MM.1S (cell line): Measurements from ENCODE around the gene RASSF7.

ENCODE experiments used
- DNase-seq: peaks from one replicate; pipeline ENCODE4 v3.0.0-alpha.2; 2015
- H2AFZ ChIP-seq: fragments of 300-600 bp; sonication (generic); 2 replicates; pipeline ENCODE4 v1.6.0; 2016; ENCODE audit warnings: antibody characterized with exemption, low read length
- H3F3A ChIP-seq: fragments of 300-600 bp; sonication (generic); 2 replicates; pipeline ENCODE4 v1.6.1; 2016; ENCODE audit warnings: mild to moderate bottlenecking, antibody characterized with exemption, low read length, moderate library complexity, mixed read lengths; ENCODE audit not compliant: insufficient read depth
- H3K27ac ChIP-seq: fragments of 300-600 bp; sonication (generic); 2 replicates; pipeline ENCODE4 v1.5.1; 2016; ENCODE audit warnings: mild to moderate bottlenecking, low read length
- H3K27me3 ChIP-seq: fragments of 300-600 bp; sonication (generic); replicated peaks from 2 replicates; pipeline ENCODE4 v1.6.0; 2016; ENCODE audit warnings: low read length; ENCODE audit not compliant: insufficient read depth
- H3K36me3 ChIP-seq: fragments of 300-600 bp; sonication (generic); replicated peaks from 2 replicates; pipeline ENCODE4 v1.6.1; 2016; ENCODE audit warnings: mild to moderate bottlenecking, low read length, mixed read lengths; ENCODE audit not compliant: insufficient read depth
- H3K4me1 ChIP-seq: fragments of 300-600 bp; sonication (generic); 2 replicates; pipeline ENCODE4 v1.6.1; 2016; ENCODE audit warnings: low read length, mixed read lengths
- H3K4me2 ChIP-seq: fragments of 300-600 bp; sonication (generic); 2 replicates; pipeline ENCODE4 v1.6.0; 2016; ENCODE audit warnings: low read depth, low read length
- H3K4me3 ChIP-seq: fragments of 300-600 bp; sonication (generic); 2 replicates; pipeline ENCODE4 v1.5.1; 2016; ENCODE audit warnings: low read length, mixed read lengths
- H3K79me2 ChIP-seq: fragments of 300-600 bp; sonication (generic); 2 replicates; pipeline ENCODE4 v1.6.1; 2016; ENCODE audit warnings: mixed run types, low read length, mixed read lengths
- H3K9ac ChIP-seq: fragments of 300-600 bp; sonication (generic); 2 replicates; pipeline ENCODE4 v1.6.1; 2016; ENCODE audit warnings: low read length, mixed read lengths
- H3K9me2 ChIP-seq: fragments of 300-600 bp; sonication (generic); replicated peaks from 2 replicates; pipeline ENCODE4 v1.6.1; 2016; ENCODE audit warnings: mild to moderate bottlenecking, low read length, mixed read lengths; ENCODE audit not compliant: insufficient read depth
- H3K9me3 ChIP-seq: fragments of 300-600 bp; sonication (generic); replicated peaks from 2 replicates; pipeline ENCODE4 v1.6.1; 2016; ENCODE audit warnings: mild to moderate bottlenecking, low read length, mixed read lengths; ENCODE audit not compliant: insufficient read depth
- H4K20me1 ChIP-seq: fragments of 300-600 bp; sonication (generic); 2 replicates; pipeline ENCODE4 v1.6.1; 2016; ENCODE audit warnings: mild to moderate bottlenecking, low read length, moderate library complexity, mixed read lengths; ENCODE audit not compliant: insufficient read depth
- EZH2 ChIP-seq: fragments of 300-600 bp; sonication (generic); optimal IDR thresholded peaks from 2 replicates; pipeline ENCODE3; 2017; ENCODE audit warnings: low read depth, mild to moderate bottlenecking, antibody characterized with exemption, low read length, mixed read lengths
- EZH2phosphoT487 ChIP-seq: fragments of 300-600 bp; sonication (generic); IDR thresholded peaks from 2 replicates; pipeline ENCODE4 v1.6.1; 2018; ENCODE audit warnings: antibody characterized with exemption, low read length
- TF ChIP-seq, protein P1 (sequence below): fragments of 300-600 bp; sonication (generic); IDR thresholded peaks from 2 replicates; pipeline ENCODE4 v1.5.1; 2016; ENCODE audit warnings: antibody characterized with exemption, low read length, mixed read lengths

RASSF7 gene

DNA sequence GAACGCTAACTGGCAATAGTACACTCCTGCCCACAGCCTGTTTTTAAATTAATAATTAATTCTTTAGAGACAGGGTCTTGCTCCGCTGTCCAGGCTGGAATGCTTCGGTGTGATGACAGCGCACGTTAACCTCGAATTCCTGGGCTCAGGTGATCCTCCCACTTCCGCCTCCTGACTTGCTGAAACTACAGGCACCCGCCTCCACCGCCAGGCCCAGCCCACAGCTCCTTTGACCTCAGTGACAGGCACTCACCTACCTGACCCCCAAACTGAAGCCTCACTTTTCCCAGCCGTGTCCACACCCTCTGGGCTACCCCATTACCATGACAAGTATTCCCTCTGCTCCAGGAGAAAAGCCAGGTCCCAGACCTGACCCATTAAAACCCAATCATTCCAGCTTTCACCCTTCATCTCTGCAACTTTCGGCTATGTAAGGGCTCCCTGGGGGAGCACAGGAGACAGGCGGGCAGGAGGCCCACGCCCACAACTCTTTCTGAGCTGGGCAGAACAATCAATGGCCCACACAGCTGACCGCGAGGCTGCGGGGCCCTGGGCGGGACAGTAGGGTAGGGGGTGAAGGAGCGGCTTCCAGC is 962 bp upstream of the RASSF7 start:
- Histone ChIP-seq H3K4me1 (peaks cover 6% of the 10 kb centered on the region), H4K20me1 (no peaks in the 10 kb centered on the region), H3K27me3 (peaks cover 28% of the 10 kb centered on the region), H3K27ac (no peak overlapping the region), H3K9me3 (no peaks in the 10 kb centered on the region), H3K4me2 (peak overlapping the region; percentile 98), H3K36me3 (no peaks in the 10 kb centered on the region), H3K79me2 (peaks cover 15% of the 10 kb centered on the region), H3K4me3 (peak overlapping the region; percentile 84), H2AFZ (peak overlapping the region; percentile 71), H3K9me2 (no peaks in the 10 kb centered on the region), H3K9ac (peak overlapping the region; percentile 78; the same call in 1 of the 2 replicates), H3F3A (no peaks in the 10 kb centered on the region)
- TF ChIP-seq EZH2 (no peak), EZH2phosphoT487 (no peak)
- TF ChIP-seq, protein P1, sequence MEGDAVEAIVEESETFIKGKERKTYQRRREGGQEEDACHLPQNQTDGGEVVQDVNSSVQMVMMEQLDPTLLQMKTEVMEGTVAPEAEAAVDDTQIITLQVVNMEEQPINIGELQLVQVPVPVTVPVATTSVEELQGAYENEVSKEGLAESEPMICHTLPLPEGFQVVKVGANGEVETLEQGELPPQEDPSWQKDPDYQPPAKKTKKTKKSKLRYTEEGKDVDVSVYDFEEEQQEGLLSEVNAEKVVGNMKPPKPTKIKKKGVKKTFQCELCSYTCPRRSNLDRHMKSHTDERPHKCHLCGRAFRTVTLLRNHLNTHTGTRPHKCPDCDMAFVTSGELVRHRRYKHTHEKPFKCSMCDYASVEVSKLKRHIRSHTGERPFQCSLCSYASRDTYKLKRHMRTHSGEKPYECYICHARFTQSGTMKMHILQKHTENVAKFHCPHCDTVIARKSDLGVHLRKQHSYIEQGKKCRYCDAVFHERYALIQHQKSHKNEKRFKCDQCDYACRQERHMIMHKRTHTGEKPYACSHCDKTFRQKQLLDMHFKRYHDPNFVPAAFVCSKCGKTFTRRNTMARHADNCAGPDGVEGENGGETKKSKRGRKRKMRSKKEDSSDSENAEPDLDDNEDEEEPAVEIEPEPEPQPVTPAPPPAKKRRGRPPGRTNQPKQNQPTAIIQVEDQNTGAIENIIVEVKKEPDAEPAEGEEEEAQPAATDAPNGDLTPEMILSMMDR: no peak
- no peak for DNase-seq

DNA sequence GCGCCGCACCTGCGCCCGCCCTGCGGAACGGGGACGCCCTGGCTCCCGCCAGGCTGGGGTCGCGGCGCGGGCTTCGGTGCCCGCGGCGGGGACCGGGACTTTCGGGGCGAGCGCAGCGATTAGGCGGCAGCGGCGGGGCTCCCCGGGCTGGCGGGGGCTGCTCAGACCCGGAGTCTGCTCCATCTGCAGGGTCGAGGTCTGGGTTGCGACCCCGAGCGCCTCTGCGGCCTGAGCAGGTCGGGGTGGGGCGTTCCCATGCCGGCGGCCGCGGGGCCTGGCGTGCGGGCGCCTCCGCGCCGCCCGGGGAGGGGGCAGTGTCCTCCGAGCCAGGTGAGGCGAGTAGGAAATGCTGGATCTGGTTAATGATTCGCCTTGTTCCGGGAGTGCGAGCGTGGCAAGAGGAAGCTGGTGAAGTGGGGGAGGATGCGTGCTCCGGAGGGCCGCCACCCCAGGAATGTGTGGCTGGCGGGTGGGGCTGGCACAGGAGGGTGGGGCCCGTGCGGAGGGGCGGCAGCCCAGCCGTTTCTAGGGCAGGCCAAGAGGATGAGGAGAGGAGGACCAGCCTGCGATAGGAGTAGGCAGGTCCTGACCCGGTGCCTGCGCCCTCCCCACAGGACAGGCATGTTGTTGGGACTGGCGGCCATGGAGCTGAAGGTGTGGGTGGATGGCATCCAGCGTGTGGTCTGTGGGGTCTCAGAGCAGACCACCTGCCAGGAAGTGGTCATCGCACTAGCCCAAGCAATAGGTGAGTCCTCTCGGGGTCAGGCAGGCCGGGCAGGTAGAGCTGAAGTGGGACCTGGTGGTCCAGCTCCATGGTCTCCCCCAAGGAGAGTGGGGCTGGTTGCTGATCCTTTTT is 606 bp downstream of the RASSF7 start:
- Histone ChIP-seq H3K4me3 (peak overlapping the region; percentile 77), H3K9me3 (no peaks in the 10 kb centered on the region), H3K9me2 (no peaks in the 10 kb centered on the region), H3K79me2 (peaks cover 15% of the 10 kb centered on the region), H3K4me1 (peaks cover 6% of the 10 kb centered on the region), H3F3A (peaks cover 6% of the 10 kb centered on the region; the same call in 1 of the 2 replicates), H3K36me3 (no peaks in the 10 kb centered on the region), H3K9ac (peak overlapping the region; percentile 57; the same call in 1 of the 2 replicates), H3K27me3 (peaks cover 17% of the 10 kb centered on the region), H3K27ac (no peak overlapping the region), H3K4me2 (peak overlapping the region; percentile 77), H4K20me1 (no peaks in the 10 kb centered on the region), H2AFZ (peak overlapping the region; percentile 59; the same call in 1 of the 2 replicates)
- peak; percentile 17 for DNase-seq
- TF ChIP-seq, protein P1: no peak
- no peak for TF ChIP-seq EZH2phosphoT487
- no peak for TF ChIP-seq EZH2

DNA sequence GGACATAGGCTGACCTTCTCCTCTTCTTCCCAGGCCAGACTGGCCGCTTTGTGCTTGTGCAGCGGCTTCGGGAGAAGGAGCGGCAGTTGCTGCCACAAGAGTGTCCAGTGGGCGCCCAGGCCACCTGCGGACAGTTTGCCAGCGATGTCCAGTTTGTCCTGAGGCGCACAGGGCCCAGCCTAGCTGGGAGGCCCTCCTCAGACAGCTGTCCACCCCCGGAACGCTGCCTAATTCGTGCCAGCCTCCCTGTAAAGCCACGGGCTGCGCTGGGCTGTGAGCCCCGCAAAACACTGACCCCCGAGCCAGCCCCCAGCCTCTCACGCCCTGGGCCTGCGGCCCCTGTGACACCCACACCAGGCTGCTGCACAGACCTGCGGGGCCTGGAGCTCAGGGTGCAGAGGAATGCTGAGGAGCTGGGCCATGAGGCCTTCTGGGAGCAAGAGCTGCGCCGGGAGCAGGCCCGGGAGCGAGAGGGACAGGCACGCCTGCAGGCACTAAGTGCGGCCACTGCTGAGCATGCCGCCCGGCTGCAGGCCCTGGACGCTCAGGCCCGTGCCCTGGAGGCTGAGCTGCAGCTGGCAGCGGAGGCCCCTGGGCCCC is 1.4 kb downstream of the RASSF7 start:
- Histone ChIP-seq H3K4me1 (peaks cover 6% of the 10 kb centered on the region), H3K27me3 (peaks cover 9% of the 10 kb centered on the region; the same call in 1 of the 2 replicates), H3K9me2 (no peaks in the 10 kb centered on the region), H3K9ac (0 out of 2 replicates have a peak overlapping the region, but pooled peaks have one; percentile 57), H3K36me3 (no peaks in the 10 kb centered on the region), H3K79me2 (peaks cover 15% of the 10 kb centered on the region), H2AFZ (no peak overlapping the region), H3K9me3 (no peaks in the 10 kb centered on the region), H3K27ac (no peak overlapping the region), H3K4me2 (peak overlapping the region; percentile 77; the same call in 1 of the 2 replicates), H3F3A (peaks cover 10% of the 10 kb centered on the region; the same call in 1 of the 2 replicates), H3K4me3 (peak overlapping the region; percentile 77), H4K20me1 (no peaks in the 10 kb centered on the region)
- no peak for DNase-seq
- no peak for TF ChIP-seq EZH2
- TF ChIP-seq EZH2phosphoT487: no peak
- TF ChIP-seq, protein P1: no peak
